ENCODE measurements around the gene PACRGL. TPM values are rescaled to one million over a fixed set of nuclear protein-coding genes. Genes with fewer than 3 reads are reported as not detected.

The PACRGL gene
- total RNA-seq, 1 experiment from 2014 or later: 34.9 TPM

DNA sequence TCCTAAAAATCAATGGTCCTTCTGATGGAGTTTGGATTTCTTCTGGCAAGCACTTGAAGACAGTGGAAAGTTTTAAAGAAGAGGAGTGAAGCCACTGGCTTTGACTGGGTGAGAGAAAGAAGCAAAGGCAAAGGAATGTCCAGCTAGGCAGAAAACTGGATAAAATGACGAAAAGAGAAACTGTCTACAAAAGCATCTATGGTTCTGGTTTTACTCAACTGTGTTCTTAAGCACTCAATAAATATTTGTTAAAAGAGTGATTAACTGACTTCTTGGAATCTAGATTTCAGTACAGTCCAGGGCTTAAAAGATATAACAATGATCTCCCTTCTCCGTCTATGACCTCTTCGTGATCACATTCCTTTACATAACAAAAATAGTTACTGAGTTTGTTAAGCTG is 52.4 kb downstream of the PACRGL start:
- H3K4me3 ChIP-seq (ENCODE audit: low read depth, low read length, poor library complexity, severe bottlenecking): no peak overlapping the region
- H3K4me1 ChIP-seq (ENCODE audit: insufficient read depth, low read length, poor library complexity, severe bottlenecking): no peaks in the 10 kb centered on the region
- CTCF ChIA-PET: no interaction called here
- intact Hi-C loops (cut with micrococcal nuclease; ENCODE audit: unreplicated experiment): no loop called here
- POLR2A ChIA-PET (ENCODE audit: low non-redundant PET): no interaction called here
- H3K27me3 ChIP-seq (replicated peaks; ENCODE audit: insufficient read depth, low read depth, low read length, poor library complexity): no peaks in the 10 kb centered on the region
- no TSS peak for BruUV-seq (replicated peaks)
- H3K36me3 ChIP-seq (ENCODE audit: insufficient read depth, low read length, poor library complexity, severe bottlenecking): no peaks in the 10 kb centered on the region
- TF ChIP-seq, protein P1, sequence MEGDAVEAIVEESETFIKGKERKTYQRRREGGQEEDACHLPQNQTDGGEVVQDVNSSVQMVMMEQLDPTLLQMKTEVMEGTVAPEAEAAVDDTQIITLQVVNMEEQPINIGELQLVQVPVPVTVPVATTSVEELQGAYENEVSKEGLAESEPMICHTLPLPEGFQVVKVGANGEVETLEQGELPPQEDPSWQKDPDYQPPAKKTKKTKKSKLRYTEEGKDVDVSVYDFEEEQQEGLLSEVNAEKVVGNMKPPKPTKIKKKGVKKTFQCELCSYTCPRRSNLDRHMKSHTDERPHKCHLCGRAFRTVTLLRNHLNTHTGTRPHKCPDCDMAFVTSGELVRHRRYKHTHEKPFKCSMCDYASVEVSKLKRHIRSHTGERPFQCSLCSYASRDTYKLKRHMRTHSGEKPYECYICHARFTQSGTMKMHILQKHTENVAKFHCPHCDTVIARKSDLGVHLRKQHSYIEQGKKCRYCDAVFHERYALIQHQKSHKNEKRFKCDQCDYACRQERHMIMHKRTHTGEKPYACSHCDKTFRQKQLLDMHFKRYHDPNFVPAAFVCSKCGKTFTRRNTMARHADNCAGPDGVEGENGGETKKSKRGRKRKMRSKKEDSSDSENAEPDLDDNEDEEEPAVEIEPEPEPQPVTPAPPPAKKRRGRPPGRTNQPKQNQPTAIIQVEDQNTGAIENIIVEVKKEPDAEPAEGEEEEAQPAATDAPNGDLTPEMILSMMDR (conservative IDR thresholded peaks at IDR 0.05; ENCODE audit: low read depth, low read length): no peak
- TF ChIP-seq EZH2 (IDR thresholded peaks at IDR 0.05; ENCODE audit: borderline replicate concordance, low read depth, low read length, poor library complexity, severe bottlenecking): no peak
- H3K27ac ChIP-seq (ENCODE audit: low read depth, low read length, poor library complexity, severe bottlenecking): no peak overlapping the region
- H3K9me3 ChIP-seq (ENCODE audit: low read depth, low read length, poor library complexity, severe bottlenecking): no peaks in the 10 kb centered on the region
- no peak for DNase-seq (ENCODE audit: low spot score)

DNA sequence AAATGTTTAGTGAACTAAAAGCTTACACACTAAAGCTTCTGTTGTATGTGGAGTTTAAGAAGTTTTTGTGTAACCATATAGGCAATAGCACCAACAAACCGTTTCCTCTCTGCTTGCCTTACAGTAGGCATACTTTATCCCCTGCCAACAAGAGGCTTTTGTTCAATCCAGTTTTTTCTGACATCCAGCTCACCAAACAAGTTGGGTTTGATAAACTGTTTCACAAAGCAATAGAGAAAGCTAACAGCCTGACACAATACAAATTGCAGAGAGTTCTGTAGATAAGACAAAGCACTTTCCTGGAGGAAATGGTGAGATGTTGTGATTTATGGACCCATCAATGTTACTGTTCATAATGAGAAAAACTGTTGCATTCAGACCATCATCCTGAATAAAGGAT is 53.8 kb downstream of the PACRGL start:
- TF ChIP-seq, protein P1 (conservative IDR thresholded peaks at IDR 0.05; ENCODE audit: low read depth, low read length): no peak
- no peak for TF ChIP-seq EZH2 (IDR thresholded peaks at IDR 0.05; ENCODE audit: borderline replicate concordance, low read depth, low read length, poor library complexity, severe bottlenecking)
- Histone ChIP-seq H3K27me3 (replicated peaks; ENCODE audit: insufficient read depth, low read depth, low read length, poor library complexity) (no peaks in the 10 kb centered on the region), H3K9me3 (ENCODE audit: low read depth, low read length, poor library complexity, severe bottlenecking) (no peaks in the 10 kb centered on the region), H3K4me1 (ENCODE audit: insufficient read depth, low read length, poor library complexity, severe bottlenecking) (no peaks in the 10 kb centered on the region), H3K4me3 (ENCODE audit: low read depth, low read length, poor library complexity, severe bottlenecking) (no peak overlapping the region), H3K36me3 (ENCODE audit: insufficient read depth, low read length, poor library complexity, severe bottlenecking) (no peaks in the 10 kb centered on the region), H3K27ac (ENCODE audit: low read depth, low read length, poor library complexity, severe bottlenecking) (no peak overlapping the region)
- BruUV-seq (replicated peaks): no TSS peak
- no peak for DNase-seq (ENCODE audit: low spot score)
- CTCF ChIA-PET: no interaction called here
- intact Hi-C loops (cut with micrococcal nuclease; ENCODE audit: unreplicated experiment): no loop called here
- POLR2A ChIA-PET (ENCODE audit: low non-redundant PET): no interaction called here

DNA sequence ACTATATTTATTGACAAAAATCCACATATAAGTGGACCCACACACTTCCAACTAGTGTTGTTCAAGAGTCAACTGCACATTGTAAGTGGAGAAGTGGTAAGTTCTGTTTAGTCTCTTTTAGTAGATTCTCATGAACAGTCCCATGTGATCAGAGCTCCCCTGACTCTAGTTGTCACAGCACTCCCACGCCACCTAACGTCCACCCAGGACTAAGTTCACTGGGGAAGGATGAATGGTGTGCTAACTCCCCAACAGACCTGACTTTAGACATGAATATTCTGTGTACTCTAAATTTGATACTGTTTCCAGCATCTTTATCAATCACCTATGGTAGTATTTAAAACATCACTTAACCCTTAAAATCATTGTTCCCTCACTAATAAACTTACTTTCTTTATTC is 59.8 kb downstream of the PACRGL start:
- ChIA-PET CTCF (interaction anchor here (1.0 kb wide), 1 partner anchor 9 kb away, joined by 7 read pairs; no protein-coding TSS in a partner anchor), POLR2A (ENCODE audit: low non-redundant PET) (no interaction called here)
- DNase-seq (ENCODE audit: low spot score): peak; percentile 36
- no peak overlapping the region for H3K27ac ChIP-seq (ENCODE audit: low read depth, low read length, poor library complexity, severe bottlenecking)
- no peak overlapping the region for H3K4me3 ChIP-seq (ENCODE audit: low read depth, low read length, poor library complexity, severe bottlenecking)
- H3K27me3 ChIP-seq (replicated peaks; ENCODE audit: insufficient read depth, low read depth, low read length, poor library complexity): no peaks in the 10 kb centered on the region
- no peak for TF ChIP-seq EZH2 (IDR thresholded peaks at IDR 0.05; ENCODE audit: borderline replicate concordance, low read depth, low read length, poor library complexity, severe bottlenecking)
- TF ChIP-seq, protein P1 (conservative IDR thresholded peaks at IDR 0.05; ENCODE audit: low read depth, low read length): peak; percentile 37
- BruUV-seq (replicated peaks): no TSS peak
- H3K9me3 ChIP-seq (ENCODE audit: low read depth, low read length, poor library complexity, severe bottlenecking): no peaks in the 10 kb centered on the region
- H3K4me1 ChIP-seq (ENCODE audit: insufficient read depth, low read length, poor library complexity, severe bottlenecking): no peaks in the 10 kb centered on the region
- no peaks in the 10 kb centered on the region for H3K36me3 ChIP-seq (ENCODE audit: insufficient read depth, low read length, poor library complexity, severe bottlenecking)
- intact Hi-C loops (cut with micrococcal nuclease; ENCODE audit: unreplicated experiment): no loop called here
